Parathyroid adenoma (tissue), 2 donors: Measurements from ENCODE around the gene HOXD8.

ENCODE experiments used
- H2AFZ ChIP-seq: fragments of 300-600 bp; sonication (generic); one replicate; pipeline ENCODE4 v1.7.0; 2017; ENCODE audit warnings: antibody characterized with exemption, mild to moderate bottlenecking
- H3K27ac ChIP-seq: fragments of 300-600 bp; sonication (generic); one replicate; pipeline ENCODE4 v1.7.0; 2017
- H3K27me3 ChIP-seq: fragments of 300-600 bp; sonication (generic); one replicate; pipeline ENCODE4 v1.7.0; 2017; ENCODE audit warnings: low read length; ENCODE audit not compliant: control insufficient read depth, insufficient read depth
- H3K36me3 ChIP-seq: fragments of 300-600 bp; sonication (generic); one replicate; pipeline ENCODE4 v1.7.0; 2017; ENCODE audit warnings: low read length; ENCODE audit not compliant: control insufficient read depth, insufficient read depth
- H3K4me1 ChIP-seq: fragments of 300-600 bp; sonication (generic); one replicate; pipeline ENCODE4 v1.7.0; 2017; ENCODE audit warnings: control low read depth
- H3K4me2 ChIP-seq: fragments of 300-600 bp; sonication (generic); one replicate; pipeline ENCODE4 v1.7.0; 2017; ENCODE audit warnings: low read length
- H3K4me3 ChIP-seq: fragments of 300-600 bp; sonication (generic); one replicate; pipeline ENCODE4 v1.7.0; 2017; ENCODE audit warnings: low read depth, low read length
- H3K79me2 ChIP-seq: fragments of 300-600 bp; sonication (generic); one replicate; pipeline ENCODE4 v1.7.0; 2017; ENCODE audit warnings: control low read depth
- H3K9ac ChIP-seq: fragments of 300-600 bp; sonication (generic); one replicate; pipeline ENCODE4 v1.7.0; 2017; ENCODE audit warnings: mild to moderate bottlenecking
- H3K9me3 ChIP-seq: fragments of 300-600 bp; sonication (generic); one replicate; pipeline ENCODE4 v1.7.0; 2017; ENCODE audit warnings: low read length; ENCODE audit not compliant: control insufficient read depth
- TF ChIP-seq, protein P1 (sequence below): fragments of 300-600 bp; sonication (generic); IDR thresholded peaks from one replicate; pipeline ENCODE4 v1.7.0; 2017; ENCODE audit warnings: antibody characterized with exemption, mild to moderate bottlenecking
- donor health status: primary hyperparathyroidism.

Gene HOXD8

DNA sequence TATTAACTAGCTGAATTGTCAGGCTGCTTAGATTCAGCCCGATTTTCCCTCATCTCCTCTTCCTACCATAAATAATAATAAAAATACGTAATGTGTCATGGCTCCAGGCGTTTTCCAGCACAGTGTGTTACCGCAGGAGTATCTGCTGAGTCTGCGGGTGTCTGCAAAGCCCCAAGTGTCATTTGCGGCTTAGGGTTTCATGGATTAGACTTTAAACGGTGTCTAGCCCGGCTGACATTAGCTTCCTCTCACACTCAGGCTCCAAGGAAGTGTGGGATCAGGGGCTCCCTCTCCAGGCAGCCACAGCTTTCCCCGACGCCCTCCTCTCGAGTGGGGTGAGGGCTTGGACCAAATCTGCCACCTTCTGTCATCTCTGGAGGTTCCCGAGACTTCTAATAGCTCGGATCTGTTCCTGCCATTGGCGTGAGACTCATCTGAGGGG is 44.9 kb downstream of the HOXD8 start:
- no peak overlapping the region for H3K9ac ChIP-seq
- H3K27me3 ChIP-seq: peaks cover 26% of the 10 kb centered on the region

DNA sequence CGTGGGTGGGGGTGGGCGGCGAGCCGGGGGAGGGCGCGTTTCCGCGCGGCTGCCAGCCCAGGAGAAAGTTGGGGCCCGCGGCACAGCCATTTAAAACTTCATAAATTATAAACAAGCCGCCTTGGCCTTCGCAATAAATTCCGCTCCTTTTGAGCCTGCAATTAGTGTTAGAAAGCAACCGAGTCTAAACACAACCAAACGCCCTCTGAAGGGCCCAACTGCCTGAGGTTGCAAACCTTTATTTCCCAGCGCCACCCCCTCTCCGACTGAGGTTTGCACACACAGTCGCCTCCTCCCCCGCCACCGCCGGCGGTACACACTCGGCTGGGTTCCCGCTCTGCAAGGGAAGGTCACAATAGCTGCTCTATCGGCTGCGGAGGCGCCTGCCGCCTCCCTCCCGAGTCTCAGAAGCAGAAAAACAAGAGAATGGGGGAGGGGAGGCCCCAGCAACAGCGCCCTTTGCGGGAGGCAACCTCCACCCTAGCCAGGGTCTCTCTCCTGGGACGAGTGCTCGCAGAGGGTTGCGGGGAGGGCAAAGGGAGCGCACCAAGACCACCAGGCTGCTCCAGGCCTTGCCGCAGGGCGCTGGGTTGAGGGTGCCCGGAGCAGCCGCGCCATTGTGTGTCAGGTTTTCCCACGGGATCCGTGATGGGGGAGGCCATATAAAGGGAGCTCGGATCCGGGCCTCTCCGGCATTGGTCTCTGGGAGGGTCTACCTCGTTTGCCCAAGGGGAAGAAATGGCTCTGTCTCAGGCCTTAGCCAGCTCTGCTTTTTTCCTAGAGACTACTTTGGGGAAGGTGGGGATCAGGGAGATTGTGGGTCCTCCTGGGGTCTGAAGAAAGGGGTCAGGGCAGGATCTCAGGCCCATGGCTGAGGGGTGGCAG is 45.6 kb downstream of the HOXD8 start:
- no peaks in the 10 kb centered on the region for H3K79me2 ChIP-seq
- no peak overlapping the region for H3K4me3 ChIP-seq
- H3K36me3 ChIP-seq: no peaks in the 10 kb centered on the region
- no peaks in the 10 kb centered on the region for H3K9me3 ChIP-seq
- TF ChIP-seq, protein P1, sequence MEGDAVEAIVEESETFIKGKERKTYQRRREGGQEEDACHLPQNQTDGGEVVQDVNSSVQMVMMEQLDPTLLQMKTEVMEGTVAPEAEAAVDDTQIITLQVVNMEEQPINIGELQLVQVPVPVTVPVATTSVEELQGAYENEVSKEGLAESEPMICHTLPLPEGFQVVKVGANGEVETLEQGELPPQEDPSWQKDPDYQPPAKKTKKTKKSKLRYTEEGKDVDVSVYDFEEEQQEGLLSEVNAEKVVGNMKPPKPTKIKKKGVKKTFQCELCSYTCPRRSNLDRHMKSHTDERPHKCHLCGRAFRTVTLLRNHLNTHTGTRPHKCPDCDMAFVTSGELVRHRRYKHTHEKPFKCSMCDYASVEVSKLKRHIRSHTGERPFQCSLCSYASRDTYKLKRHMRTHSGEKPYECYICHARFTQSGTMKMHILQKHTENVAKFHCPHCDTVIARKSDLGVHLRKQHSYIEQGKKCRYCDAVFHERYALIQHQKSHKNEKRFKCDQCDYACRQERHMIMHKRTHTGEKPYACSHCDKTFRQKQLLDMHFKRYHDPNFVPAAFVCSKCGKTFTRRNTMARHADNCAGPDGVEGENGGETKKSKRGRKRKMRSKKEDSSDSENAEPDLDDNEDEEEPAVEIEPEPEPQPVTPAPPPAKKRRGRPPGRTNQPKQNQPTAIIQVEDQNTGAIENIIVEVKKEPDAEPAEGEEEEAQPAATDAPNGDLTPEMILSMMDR: no peak
- peak overlapping the region; percentile 3 for H2AFZ ChIP-seq
- no peaks in the 10 kb centered on the region for H3K4me1 ChIP-seq
- no peak overlapping the region for H3K27ac ChIP-seq
- peaks cover 28% of the 10 kb centered on the region for H3K27me3 ChIP-seq
- no peak overlapping the region for H3K9ac ChIP-seq
- no peak overlapping the region for H3K4me2 ChIP-seq

More for the DNA sequence above, 44.9 kb downstream of the HOXD8 start:
- Histone ChIP-seq H2AFZ (no peak overlapping the region), H3K4me1 (no peaks in the 10 kb centered on the region), H3K79me2 (no peaks in the 10 kb centered on the region), H3K36me3 (no peaks in the 10 kb centered on the region), H3K4me2 (no peak overlapping the region), H3K4me3 (no peak overlapping the region), H3K9me3 (no peaks in the 10 kb centered on the region), H3K27ac (no peak overlapping the region)
- TF ChIP-seq, protein P1: no peak

DNA sequence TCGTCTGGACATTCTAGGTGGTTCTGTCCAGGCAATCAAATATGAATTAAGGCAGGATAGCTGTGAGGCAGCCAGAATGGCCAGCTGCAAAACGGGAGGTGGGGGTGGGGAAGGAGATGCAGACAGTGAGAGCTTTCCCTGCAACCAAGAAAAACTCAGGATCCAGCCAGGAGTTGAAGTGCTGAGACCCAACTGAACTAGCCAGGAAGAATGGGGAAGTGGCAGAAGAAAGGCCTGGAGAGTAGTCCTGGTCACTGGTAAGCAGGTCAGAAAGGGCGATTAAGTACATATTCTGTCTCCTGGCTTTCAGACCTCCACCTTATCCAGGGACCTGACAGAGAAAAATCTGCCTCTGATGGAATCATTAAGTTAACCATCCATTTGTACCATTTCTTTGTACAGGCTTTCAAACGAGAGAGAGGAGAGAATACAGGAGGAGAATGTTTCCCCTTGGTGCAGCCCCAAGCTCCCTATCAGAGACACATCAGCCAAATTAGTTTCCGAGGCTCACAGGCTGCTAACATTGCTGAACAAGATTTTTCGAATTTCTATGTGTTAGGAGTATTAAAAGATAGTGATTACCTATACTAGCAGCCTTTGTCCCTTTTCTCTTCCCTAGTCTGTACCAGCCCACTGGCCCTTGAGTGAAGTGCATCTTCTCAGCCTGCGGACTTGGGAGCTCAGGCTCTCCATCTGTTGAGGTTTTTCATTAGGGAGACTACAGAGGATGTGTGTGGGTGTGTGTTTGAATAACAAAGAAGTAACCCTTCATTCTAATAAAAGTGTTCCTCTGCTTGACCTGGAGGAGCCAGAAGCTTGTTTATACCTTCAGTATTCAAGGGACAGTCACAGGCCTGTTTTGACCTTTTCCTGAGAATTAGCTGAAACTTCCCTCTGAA is 46.5 kb downstream of the HOXD8 start:
- Histone ChIP-seq H2AFZ (no peak overlapping the region), H3K4me2 (no peak overlapping the region), H3K36me3 (no peaks in the 10 kb centered on the region), H3K4me3 (no peak overlapping the region), H3K9ac (no peak overlapping the region), H3K27me3 (peaks cover 26% of the 10 kb centered on the region), H3K9me3 (no peaks in the 10 kb centered on the region), H3K27ac (no peak overlapping the region), H3K4me1 (no peaks in the 10 kb centered on the region), H3K79me2 (no peaks in the 10 kb centered on the region)
- TF ChIP-seq, protein P1: no peak

- H2AFZ ChIP-seq: no peak overlapping the region
- no peaks in the 10 kb centered on the region for H3K4me1 ChIP-seq
- TF ChIP-seq, protein P1: no peak
- H3K79me2 ChIP-seq: no peaks in the 10 kb centered on the region
- no peak overlapping the region for H3K4me3 ChIP-seq
- no peak overlapping the region for H3K9ac ChIP-seq
- no peaks in the 10 kb centered on the region for H3K9me3 ChIP-seq
- no peaks in the 10 kb centered on the region for H3K36me3 ChIP-seq
- no peak overlapping the region for H3K27ac ChIP-seq
- H3K27me3 ChIP-seq: peaks cover 16% of the 10 kb centered on the region
- peak overlapping the region; percentile 43 for H3K4me2 ChIP-seq
Measured at GRCh38 chr2:176177580-176178037, 48.1 kb downstream of the HOXD8 start.
